OCI-LY1 (cell line): ENCODE results near the gene MYO9A.

ENCODE experiments used
- EZH2 ChIP-seq: fragments of 200-600 bp; sonication (generic), shearing (Covaris generic); IDR thresholded peaks from 2 replicates; pipeline ENCODE4 v1.8.0; 2017; ENCODE audit warnings: borderline replicate concordance, mixed run types, mild to moderate bottlenecking, antibody characterized with exemption, low read length, moderate library complexity, mixed read lengths
- TF ChIP-seq, protein P1 (sequence below): fragments of 200-600 bp; sonication (generic), shearing (Covaris generic); IDR thresholded peaks from 2 replicates; pipeline ENCODE4 v1.5.1; 2017; ENCODE audit warnings: mild to moderate bottlenecking, antibody characterized with exemption, low read length, moderate library complexity, mixed read lengths

DNA sequence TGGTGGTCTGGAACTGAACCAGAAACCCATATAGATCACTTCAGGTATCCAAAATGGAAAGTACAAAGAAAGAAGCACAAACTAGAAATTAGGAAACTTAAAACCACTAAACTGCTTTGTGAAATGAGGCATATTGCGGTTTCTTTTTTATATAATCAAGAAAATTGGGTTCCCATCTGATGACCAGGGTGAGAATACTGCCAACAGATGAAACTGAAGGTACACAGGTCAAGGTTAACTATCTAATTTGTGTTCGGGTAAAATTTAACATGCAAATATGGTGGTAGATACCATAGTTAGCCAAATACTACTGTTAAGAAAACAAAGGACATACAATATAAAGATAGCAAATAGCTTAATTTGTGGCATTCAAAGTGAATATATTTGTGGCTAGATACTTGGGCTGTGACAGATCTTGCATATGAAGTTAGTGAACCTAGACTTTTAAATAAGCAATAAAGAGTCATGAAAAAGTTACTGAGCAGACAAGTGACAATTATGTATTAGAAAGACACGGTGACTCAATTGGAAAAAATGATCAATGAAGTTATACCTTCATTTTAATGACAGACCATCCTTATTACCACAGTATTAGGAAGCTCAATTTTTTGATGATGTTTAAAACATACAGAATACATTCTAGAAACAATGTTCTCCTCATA is 180.2 kb downstream of the MYO9A start:
- TF ChIP-seq, protein P1, sequence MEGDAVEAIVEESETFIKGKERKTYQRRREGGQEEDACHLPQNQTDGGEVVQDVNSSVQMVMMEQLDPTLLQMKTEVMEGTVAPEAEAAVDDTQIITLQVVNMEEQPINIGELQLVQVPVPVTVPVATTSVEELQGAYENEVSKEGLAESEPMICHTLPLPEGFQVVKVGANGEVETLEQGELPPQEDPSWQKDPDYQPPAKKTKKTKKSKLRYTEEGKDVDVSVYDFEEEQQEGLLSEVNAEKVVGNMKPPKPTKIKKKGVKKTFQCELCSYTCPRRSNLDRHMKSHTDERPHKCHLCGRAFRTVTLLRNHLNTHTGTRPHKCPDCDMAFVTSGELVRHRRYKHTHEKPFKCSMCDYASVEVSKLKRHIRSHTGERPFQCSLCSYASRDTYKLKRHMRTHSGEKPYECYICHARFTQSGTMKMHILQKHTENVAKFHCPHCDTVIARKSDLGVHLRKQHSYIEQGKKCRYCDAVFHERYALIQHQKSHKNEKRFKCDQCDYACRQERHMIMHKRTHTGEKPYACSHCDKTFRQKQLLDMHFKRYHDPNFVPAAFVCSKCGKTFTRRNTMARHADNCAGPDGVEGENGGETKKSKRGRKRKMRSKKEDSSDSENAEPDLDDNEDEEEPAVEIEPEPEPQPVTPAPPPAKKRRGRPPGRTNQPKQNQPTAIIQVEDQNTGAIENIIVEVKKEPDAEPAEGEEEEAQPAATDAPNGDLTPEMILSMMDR, result no peak
- TF ChIP-seq EZH2, result no peak
